Aortic smooth muscle cell (primary cell): Measurements from ENCODE around the gene GGCT. TPM values are rescaled to one million over a fixed set of nuclear protein-coding genes. Genes with fewer than 3 reads are reported as not detected.

Source experiments
- total RNA-seq: library from RNA; depleted of rRNA; stranded (reverse); fragments of >200 nt; gene quantifications from 2 replicates; pipeline ENCODE4 v1.2.3, GENCODE V29; 2014

The GGCT gene, protein sequence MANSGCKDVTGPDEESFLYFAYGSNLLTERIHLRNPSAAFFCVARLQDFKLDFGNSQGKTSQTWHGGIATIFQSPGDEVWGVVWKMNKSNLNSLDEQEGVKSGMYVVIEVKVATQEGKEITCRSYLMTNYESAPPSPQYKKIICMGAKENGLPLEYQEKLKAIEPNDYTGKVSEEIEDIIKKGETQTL
- 15.0 and 19.8 TPM in 2 replicates for total RNA-seq

DNA sequence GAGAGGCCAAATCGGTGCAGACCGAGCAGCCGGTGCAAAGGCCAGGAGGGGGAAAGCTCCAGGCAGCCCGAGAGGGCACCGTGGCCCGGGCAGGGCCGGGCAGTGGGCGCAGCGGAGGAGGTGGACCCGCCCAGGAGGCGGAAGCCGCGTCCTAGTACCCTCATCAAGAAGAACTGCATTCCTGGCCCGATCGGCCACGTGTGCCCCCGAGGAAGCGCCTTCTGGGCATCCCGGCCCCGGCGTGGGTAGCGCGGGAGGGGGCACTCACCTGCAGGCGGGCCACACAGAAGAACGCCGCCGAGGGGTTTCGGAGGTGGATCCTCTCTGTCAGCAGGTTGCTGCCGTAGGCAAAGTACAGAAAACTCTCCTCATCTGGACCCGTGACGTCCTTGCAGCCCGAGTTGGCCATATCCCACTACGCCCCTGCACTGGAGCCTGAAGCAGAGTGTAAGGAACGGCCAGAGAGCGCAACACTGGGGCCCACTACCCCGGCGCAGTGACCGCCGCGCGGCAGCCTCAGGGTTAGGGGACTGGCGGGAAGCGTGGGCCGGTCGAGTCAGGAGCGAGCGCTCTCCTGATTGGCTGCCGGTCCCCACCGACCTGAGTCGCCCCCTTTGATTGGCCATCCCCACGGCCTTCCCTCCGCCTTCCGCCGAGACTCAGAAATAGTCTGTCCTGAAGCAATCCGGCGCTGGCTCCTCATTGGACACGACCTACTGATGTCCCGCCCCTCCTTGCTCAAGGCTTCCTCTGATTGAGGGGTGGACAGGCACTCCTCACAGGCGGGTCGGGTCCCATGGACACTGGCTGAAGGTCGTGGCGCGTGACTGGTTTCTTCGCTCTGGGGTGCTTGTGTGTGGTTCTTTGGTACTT, at the start of gene GGCT:
GGCT (minus strand) TSS at position 529 of the 873 bp plus-strand sequence; CDS start at position 409, 120 bp downstream.

DNA sequence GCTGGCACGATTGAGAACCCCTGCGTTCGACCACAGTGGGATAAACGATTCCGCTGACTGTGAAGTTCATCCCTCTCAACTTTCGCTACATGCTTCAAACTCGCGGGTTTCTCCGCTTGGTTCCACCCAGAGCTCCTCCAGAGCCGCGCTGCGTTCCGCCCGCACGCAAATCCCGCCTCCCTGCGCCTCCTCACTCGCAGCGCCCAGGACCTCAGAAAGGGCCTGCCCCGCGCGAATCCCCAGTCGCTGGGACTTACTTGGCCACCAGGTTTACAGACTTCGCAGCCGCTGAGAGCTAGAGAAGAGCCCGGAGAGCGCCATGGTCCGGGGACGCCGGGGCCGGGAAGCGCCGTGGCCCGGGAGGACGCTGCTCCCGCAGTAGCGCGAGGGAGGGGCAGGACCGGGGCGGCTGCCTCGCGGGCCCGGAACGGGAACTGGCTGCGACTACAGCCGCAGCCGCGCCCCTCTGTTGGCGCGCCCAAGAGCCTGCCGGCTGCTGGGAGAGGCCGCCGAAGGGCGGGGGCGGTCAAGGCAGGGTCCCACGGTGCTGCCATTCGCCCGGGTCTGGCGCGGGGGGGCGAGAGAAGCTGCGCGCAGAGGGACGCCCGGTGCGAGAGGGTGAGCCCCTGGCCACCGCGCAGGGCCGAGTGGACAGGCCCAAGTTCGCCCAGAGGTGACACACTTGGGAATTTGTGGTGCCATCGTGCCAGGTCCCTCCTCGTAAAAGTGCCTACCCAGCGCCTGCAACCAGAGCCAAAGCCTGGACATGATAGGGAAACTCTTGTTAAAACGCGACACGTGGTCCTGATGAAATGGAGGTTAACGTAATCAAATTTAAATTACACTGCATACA, 26.1 kb downstream of the GGCT start, which contains the start of gene NOD1:
NOD1 (minus strand) TSS at position 436 of the 853 bp plus-strand sequence. CDS start 21,863 bp downstream, outside the sequence.

Other genes with a start within 250 kb of the GGCT start
- 4.2 and 4.6 TPM in 2 replicates for gene ZNRF2, start 220.2 kb downstream of the GGCT start, total RNA-seq
- 4.2 and 5.1 TPM in 2 replicates for gene NOD1, start 26.0 kb downstream of the GGCT start, total RNA-seq
- gene GARS1, start 90.0 kb upstream of the GGCT start, total RNA-seq = 153 and 164 TPM in 2 replicates
- gene CRHR2, start 177.6 kb upstream of the GGCT start, total RNA-seq = not detected in 2 replicates
- 3.5 and 4.6 TPM in 2 replicates for gene INMT, start 247.3 kb upstream of the GGCT start, total RNA-seq